Skin epidermis (tissue), 12 donors: ENCODE results near the gene TUB.

Source experiments
- H3K27ac ChIP-seq, 21 experiments: fragments of 200-600 bp; sonication (generic) in 11 of 21; one replicate each; pipeline ENCODE4 v1.5.0; 2020; ENCODE audit warnings: mild to moderate bottlenecking in 3 of 21, inconsistent platforms in 2 of 21, moderate library complexity in 2 of 21
- H3K4me3 ChIP-seq, 7 experiments: fragments of 200-600 bp; sonication (generic) in 2 of 7; one replicate each; pipeline ENCODE4 v1.5.0; 2020; ENCODE audit warnings: inconsistent platforms in 2 of 7, mild to moderate bottlenecking in 2 of 7, moderate library complexity in 1 of 7

Gene TUB

GRCh38 chr11:8066911-8067455 is 14.0 kb upstream of the TUB start:
- H3K4me3 ChIP-seq: no peak overlapping the region
- H3K27ac ChIP-seq: no peak overlapping the region

GRCh38 chr11:8067567-8067928 is 13.5 kb upstream of the TUB start:
- H3K27ac ChIP-seq: no peak overlapping the region

GRCh38 chr11:8067929-8068575 is 13.0 kb upstream of the TUB start:
- H3K27ac ChIP-seq: peak overlapping the region in 4 of 21 experiments; percentile 37 to 65 (median 43)
- no peak overlapping the region for H3K4me3 ChIP-seq

More at GRCh38 chr11:8067567-8067928, 13.5 kb upstream of the TUB start:
- H3K4me3 ChIP-seq: no peak overlapping the region

GRCh38 chr11:8068605-8069221 is 12.3 kb upstream of the TUB start:
- Histone ChIP-seq H3K4me3 (no peak overlapping the region), H3K27ac (peak overlapping the region in 4 of 21 experiments; percentile 37 to 65 (median 43))

- H3K4me3 ChIP-seq: no peak overlapping the region
Observed at GRCh38 chr11:8069771-8070170, 11.2 kb upstream of the TUB start.

GRCh38 chr11:8070417-8071115 is 10.4 kb upstream of the TUB start:
- Histone ChIP-seq H3K27ac (no peak overlapping the region), H3K4me3 (no peak overlapping the region)

More at GRCh38 chr11:8069771-8070170, 11.2 kb upstream of the TUB start:
- H3K27ac ChIP-seq: no peak overlapping the region

- H3K27ac ChIP-seq: no peak overlapping the region
- no peak overlapping the region for H3K4me3 ChIP-seq
Observed at GRCh38 chr11:8071616-8072581, 9.1 kb upstream of the TUB start.

- no peak overlapping the region for H3K4me3 ChIP-seq
- H3K27ac ChIP-seq: no peak overlapping the region
Observed at GRCh38 chr11:8075119-8075726, 5.8 kb upstream of the TUB start.

- Histone ChIP-seq H3K4me3 (no peak overlapping the region), H3K27ac (no peak overlapping the region)
Observed at GRCh38 chr11:8079111-8079675, 1.8 kb upstream of the TUB start.

- Histone ChIP-seq H3K4me3 (peak overlapping the region in 4 of 7 experiments; percentile 25 to 56 (median 44)), H3K27ac (no peak overlapping the region)
Observed at GRCh38 chr11:8080069-8080670, 841 bp upstream of the TUB start.

- Histone ChIP-seq H3K27ac (peak overlapping the region in 7 of 21 experiments; percentile 20 to 67 (median 30)), H3K4me3 (peak overlapping the region; percentile 25 to 56 (median 36))
Observed at GRCh38 chr11:8081591-8082250, 710 bp downstream of the TUB start.

GRCh38 chr11:8082391-8083087 is 1.5 kb downstream of the TUB start:
- H3K4me3 ChIP-seq: no peak overlapping the region
- H3K27ac ChIP-seq: peak overlapping the region in 1 of 21 experiments; percentile 24

GRCh38 chr11:8083088-8083395 is 2.0 kb downstream of the TUB start:
- H3K4me3 ChIP-seq: no peak overlapping the region
- no peak overlapping the region for H3K27ac ChIP-seq

- H3K27ac ChIP-seq: no peak overlapping the region
Observed at GRCh38 chr11:8083871-8084281, 2.9 kb downstream of the TUB start.

GRCh38 chr11:8084352-8084751 is 3.3 kb downstream of the TUB start:
- H3K27ac ChIP-seq: no peak overlapping the region
- H3K4me3 ChIP-seq: no peak overlapping the region

More at GRCh38 chr11:8083871-8084281, 2.9 kb downstream of the TUB start:
- H3K4me3 ChIP-seq: no peak overlapping the region

GRCh38 chr11:8085011-8085645 is 4.1 kb downstream of the TUB start:
- Histone ChIP-seq H3K27ac (no peak overlapping the region), H3K4me3 (no peak overlapping the region)

GRCh38 chr11:8086001-8086479 is 5.0 kb downstream of the TUB start:
- H3K27ac ChIP-seq: no peak overlapping the region
- H3K4me3 ChIP-seq: no peak overlapping the region
